ENCODE data around the gene TRAPPC10. TPM values are rescaled to one million over a fixed set of nuclear protein-coding genes. Genes with fewer than 3 reads are reported as not detected.

TRAPPC10 gene
- polyA plus RNA-seq, 3 donors from 2014 or later, result 42.0 to 74.7 (median 43.2) TPM

- DNase-seq, result no peak
- Mint-ChIP-seq H3K27ac (peak overlapping the region in 5 of 6 donors; percentile 0 to 44 (median 30)), H3K27me3 (ENCODE audit: low read depth in 3 of 3) (peaks cover 8 to 21% (median 12%) of the 10 kb centered on the region in 3 donors), H3K36me3 (peaks cover 5 to 39% (median 20%) of the 10 kb centered on the region in 3 donors), H3K4me1 (peaks cover 19 to 62% of the 10 kb centered on the region in 2 donors), H3K4me3 (no peak overlapping the region), H3K9me3 (no peaks in the 10 kb centered on the region)
Measured at GRCh38 chr21:44039828-44040227, 27.7 kb downstream of the TRAPPC10 start.

DNA sequence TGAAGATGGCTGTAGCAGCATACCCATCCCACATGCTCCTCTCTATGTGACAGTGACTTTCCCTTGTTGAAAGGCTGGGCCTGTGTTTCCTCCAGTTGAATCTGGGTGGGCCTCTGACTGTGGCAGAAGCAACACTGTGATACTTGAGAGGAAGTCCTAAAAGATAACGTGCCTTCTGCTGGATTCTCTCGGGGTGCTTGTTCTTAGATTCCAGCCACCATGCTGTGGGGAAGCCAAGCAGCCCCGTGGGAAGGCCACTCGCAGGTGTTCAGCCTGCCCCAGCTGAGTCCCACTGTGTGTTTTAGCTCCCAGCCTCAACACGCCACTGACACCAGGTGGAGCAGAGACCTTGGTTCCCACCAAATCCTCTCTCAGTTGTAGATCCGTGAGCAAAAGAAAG is 31.5 kb downstream of the TRAPPC10 start:
- H3K4me3 Mint-ChIP-seq, result no peak overlapping the region
- no peaks in the 10 kb centered on the region for H3K9me3 Mint-ChIP-seq
- peaks cover 0 to 20% (median 6%) of the 10 kb centered on the region in 3 donors for H3K27me3 Mint-ChIP-seq (ENCODE audit: low read depth in 3 of 3)
- DNase-seq, result no peak
- H3K4me1 Mint-ChIP-seq, result peaks cover 30 to 60% of the 10 kb centered on the region in 2 donors
- peaks cover 5 to 20% (median 9%) of the 10 kb centered on the region in 3 donors for H3K36me3 Mint-ChIP-seq
- H3K27ac Mint-ChIP-seq, result peak overlapping the region; percentile 57 to 88 (median 80)

GRCh38 chr21:44046734-44047133 is 34.6 kb downstream of the TRAPPC10 start:
- H3K36me3 Mint-ChIP-seq, result peaks cover 5 to 10% (median 9%) of the 10 kb centered on the region in 3 donors
- H3K27ac Mint-ChIP-seq, result peak overlapping the region in 1 of 6 donors; percentile 49
- H3K4me3 Mint-ChIP-seq, result no peak overlapping the region

DNA sequence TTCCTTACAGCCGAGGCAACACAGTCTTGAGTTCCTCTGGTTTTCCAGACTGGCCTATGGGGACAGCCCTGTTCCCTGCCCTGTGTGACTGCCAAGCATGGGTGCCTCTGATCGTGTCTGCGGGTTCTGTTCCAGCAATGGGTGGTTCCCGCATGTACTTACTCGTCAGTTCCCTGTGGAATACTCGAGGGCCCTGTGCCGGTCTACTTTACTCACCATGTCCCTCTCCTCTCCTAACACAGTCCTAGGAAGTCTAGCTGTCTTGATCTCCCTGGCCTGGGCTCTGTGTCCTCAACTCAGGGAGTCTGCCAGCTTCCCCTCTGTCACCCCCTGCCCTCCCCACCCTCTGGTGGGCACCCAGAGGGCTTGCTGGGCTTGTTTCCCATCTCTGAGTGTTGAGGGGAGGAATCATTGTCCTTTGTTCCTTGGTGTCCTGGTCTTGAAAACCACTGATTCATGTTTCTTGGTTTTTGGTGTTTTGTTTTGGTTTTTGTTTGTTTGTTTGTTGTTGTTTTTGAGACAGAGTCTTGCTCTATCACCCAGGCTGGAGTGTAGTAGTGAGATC is 36.0 kb downstream of the TRAPPC10 start:
- H3K4me3 Mint-ChIP-seq, result no peak overlapping the region
- no peak for DNase-seq

More at GRCh38 chr21:44046734-44047133, 34.6 kb downstream of the TRAPPC10 start:
- Mint-ChIP-seq H3K4me1 (peaks cover 57 to 75% of the 10 kb centered on the region in 2 donors), H3K27me3 (ENCODE audit: low read depth in 3 of 3) (peaks cover 2 to 12% (median 3%) of the 10 kb centered on the region in 3 donors), H3K9me3 (no peaks in the 10 kb centered on the region)
- DNase-seq, result no peak

GRCh38 chr21:44049182-44049581 is 37.1 kb downstream of the TRAPPC10 start:
- no peaks in the 10 kb centered on the region for H3K9me3 Mint-ChIP-seq
- peaks cover 49 to 78% of the 10 kb centered on the region in 2 donors for H3K4me1 Mint-ChIP-seq
- peaks cover 0 to 14% (median 4%) of the 10 kb centered on the region in 3 donors for H3K27me3 Mint-ChIP-seq (ENCODE audit: low read depth in 3 of 3)
- peak overlapping the region in 1 of 5 donors; percentile 33 for H3K4me3 Mint-ChIP-seq
- no peak for DNase-seq
- peak overlapping the region; percentile 71 to 91 (median 82) for H3K27ac Mint-ChIP-seq
- H3K36me3 Mint-ChIP-seq, result peaks cover 8 to 29% (median 9%) of the 10 kb centered on the region in 3 donors

More for the DNA sequence above, 36.0 kb downstream of the TRAPPC10 start:
- Mint-ChIP-seq H3K9me3 (no peaks in the 10 kb centered on the region), H3K27ac (peak overlapping the region; percentile 45 to 87 (median 77)), H3K4me1 (peaks cover 57 to 76% of the 10 kb centered on the region in 2 donors), H3K27me3 (ENCODE audit: low read depth in 3 of 3) (peaks cover 0 to 12% (median 4%) of the 10 kb centered on the region in 3 donors), H3K36me3 (peaks cover 8 to 22% (median 9%) of the 10 kb centered on the region in 3 donors)

DNA sequence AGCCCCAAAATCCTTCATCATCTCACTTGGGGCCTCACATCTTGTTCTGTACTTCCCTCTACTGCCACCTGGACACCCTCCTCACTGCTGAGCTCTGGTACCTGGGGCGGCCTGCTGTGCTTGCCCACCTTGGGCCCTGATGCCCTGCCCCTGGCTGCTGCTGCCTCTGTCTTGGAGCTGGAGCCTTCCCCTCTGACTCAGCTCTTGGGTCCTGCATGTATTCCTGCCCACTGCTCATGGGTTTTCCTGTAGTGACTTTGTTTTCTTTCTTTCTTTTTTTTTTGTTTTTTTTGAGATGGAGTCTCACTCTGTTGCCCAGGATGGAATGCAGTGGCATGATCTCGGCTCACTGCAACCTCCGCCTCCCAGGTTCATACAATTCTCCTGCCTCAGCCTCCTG is 37.5 kb downstream of the TRAPPC10 start:
- H3K9me3 Mint-ChIP-seq, result no peaks in the 10 kb centered on the region
- no peak for DNase-seq
- H3K4me1 Mint-ChIP-seq, result peaks cover 49 to 78% of the 10 kb centered on the region in 2 donors
- H3K36me3 Mint-ChIP-seq, result peaks cover 8 to 26% (median 9%) of the 10 kb centered on the region in 3 donors
- H3K4me3 Mint-ChIP-seq, result peak overlapping the region in 1 of 5 donors; percentile 33
- peak overlapping the region; percentile 71 to 91 (median 82) for H3K27ac Mint-ChIP-seq
- H3K27me3 Mint-ChIP-seq (ENCODE audit: low read depth in 3 of 3), result peaks cover 0 to 15% (median 4%) of the 10 kb centered on the region in 3 donors

GRCh38 chr21:44050276-44050675 is 38.2 kb downstream of the TRAPPC10 start:
- Mint-ChIP-seq H3K4me3 (no peak overlapping the region), H3K36me3 (peaks cover 8 to 26% (median 9%) of the 10 kb centered on the region in 3 donors), H3K4me1 (peaks cover 49 to 82% of the 10 kb centered on the region in 2 donors), H3K9me3 (no peaks in the 10 kb centered on the region), H3K27ac (peak overlapping the region; percentile 53 to 91 (median 78)), H3K27me3 (ENCODE audit: low read depth in 3 of 3) (peaks cover 0 to 15% (median 4%) of the 10 kb centered on the region in 3 donors)
- no peak for DNase-seq

DNA sequence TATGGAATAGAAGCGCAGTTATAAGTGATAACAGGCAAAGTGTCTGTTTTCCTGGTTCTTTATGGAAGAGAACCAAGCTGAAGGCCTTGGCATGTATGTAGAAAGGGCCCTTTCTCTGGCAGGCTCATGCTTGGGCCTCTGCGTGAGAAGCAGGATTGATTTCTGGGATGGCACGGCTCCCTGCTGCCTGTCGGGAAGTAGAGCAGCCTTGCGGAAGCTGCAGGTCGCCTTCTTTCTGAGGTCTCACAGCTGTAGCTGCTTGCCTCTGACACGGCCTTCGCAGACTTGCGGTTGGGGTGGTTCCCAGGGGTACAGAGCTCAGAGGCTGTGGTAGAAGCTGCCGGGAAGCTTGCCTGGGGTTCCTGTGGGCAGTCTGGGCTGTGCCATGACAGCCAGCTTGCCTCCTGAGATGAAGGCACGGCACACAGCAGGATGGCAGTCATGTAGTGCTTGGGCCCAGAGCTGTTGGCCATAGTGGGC is 39.4 kb downstream of the TRAPPC10 start:
- H3K27ac Mint-ChIP-seq, result peak overlapping the region; percentile 49 to 90 (median 76)
- no peak overlapping the region for H3K4me3 Mint-ChIP-seq
- peak; percentile 24 to 25 (median 24) for DNase-seq
- H3K36me3 Mint-ChIP-seq, result peaks cover 9 to 36% (median 14%) of the 10 kb centered on the region in 3 donors
- peaks cover 48 to 83% of the 10 kb centered on the region in 2 donors for H3K4me1 Mint-ChIP-seq
- peaks cover 0 to 17% (median 4%) of the 10 kb centered on the region in 3 donors for H3K27me3 Mint-ChIP-seq (ENCODE audit: low read depth in 3 of 3)
- no peaks in the 10 kb centered on the region for H3K9me3 Mint-ChIP-seq

GRCh38 chr21:44052071-44052829 is 40.1 kb downstream of the TRAPPC10 start:
- Mint-ChIP-seq H3K27me3 (ENCODE audit: low read depth in 3 of 3) (peaks cover 4 to 19% (median 4%) of the 10 kb centered on the region in 3 donors), H3K4me1 (peaks cover 51 to 90% of the 10 kb centered on the region in 2 donors), H3K36me3 (peaks cover 9 to 41% (median 18%) of the 10 kb centered on the region in 3 donors), H3K4me3 (no peak overlapping the region), H3K9me3 (no peaks in the 10 kb centered on the region), H3K27ac (peak overlapping the region; percentile 38 to 90 (median 76))
- DNase-seq, result no peak

- no peak for DNase-seq
- peaks cover 4 to 19% (median 4%) of the 10 kb centered on the region in 3 donors for H3K27me3 Mint-ChIP-seq (ENCODE audit: low read depth in 3 of 3)
- peaks cover 51 to 89% of the 10 kb centered on the region in 2 donors for H3K4me1 Mint-ChIP-seq
- H3K9me3 Mint-ChIP-seq, result no peaks in the 10 kb centered on the region
- peak overlapping the region; percentile 51 to 90 (median 76) for H3K27ac Mint-ChIP-seq
- H3K4me3 Mint-ChIP-seq, result no peak overlapping the region
- H3K36me3 Mint-ChIP-seq, result peaks cover 5 to 36% (median 15%) of the 10 kb centered on the region in 3 donors
Measured at GRCh38 chr21:44052830-44053226, 40.7 kb downstream of the TRAPPC10 start.

DNA sequence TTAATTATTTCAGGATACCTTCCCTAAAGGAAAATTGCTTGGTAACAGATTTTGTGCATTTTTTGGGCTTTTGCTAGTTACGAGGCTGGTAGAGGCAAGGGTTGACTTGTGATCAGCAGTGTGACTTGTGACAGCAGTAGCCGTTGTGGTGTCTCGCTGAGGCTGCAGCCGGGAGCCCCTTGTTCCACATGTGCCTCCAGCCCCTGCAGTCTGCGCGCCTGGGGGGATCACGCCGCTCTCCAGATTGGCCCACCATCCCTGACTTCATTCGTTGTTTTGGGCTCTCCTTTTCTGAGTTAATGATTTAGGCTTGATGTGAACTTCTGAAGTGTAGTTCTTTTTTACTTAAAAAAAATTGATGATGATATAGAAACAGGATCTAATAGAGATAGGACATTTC is 41.5 kb downstream of the TRAPPC10 start:
- Mint-ChIP-seq H3K27me3 (ENCODE audit: low read depth in 3 of 3) (peaks cover 4 to 18% (median 9%) of the 10 kb centered on the region in 3 donors), H3K27ac (peak overlapping the region in 4 of 6 donors; percentile 46 to 89 (median 70)), H3K4me1 (peaks cover 51 to 91% of the 10 kb centered on the region in 2 donors)

GRCh38 chr21:44054710-44055109 is 42.6 kb downstream of the TRAPPC10 start:
- Mint-ChIP-seq H3K4me1 (peaks cover 47 to 88% of the 10 kb centered on the region in 2 donors), H3K36me3 (peaks cover 16 to 38% (median 26%) of the 10 kb centered on the region in 3 donors), H3K27me3 (ENCODE audit: low read depth in 3 of 3) (peaks cover 4 to 14% (median 9%) of the 10 kb centered on the region in 3 donors), H3K4me3 (peak overlapping the region in 1 of 5 donors; percentile 36), H3K9me3 (no peaks in the 10 kb centered on the region), H3K27ac (peak overlapping the region in 5 of 6 donors; percentile 52 to 96 (median 87))
- DNase-seq, result no peak

More for the DNA sequence above, 41.5 kb downstream of the TRAPPC10 start:
- Mint-ChIP-seq H3K9me3 (no peaks in the 10 kb centered on the region), H3K4me3 (no peak overlapping the region), H3K36me3 (peaks cover 7 to 34% (median 21%) of the 10 kb centered on the region in 3 donors)
- DNase-seq, result no peak

DNA sequence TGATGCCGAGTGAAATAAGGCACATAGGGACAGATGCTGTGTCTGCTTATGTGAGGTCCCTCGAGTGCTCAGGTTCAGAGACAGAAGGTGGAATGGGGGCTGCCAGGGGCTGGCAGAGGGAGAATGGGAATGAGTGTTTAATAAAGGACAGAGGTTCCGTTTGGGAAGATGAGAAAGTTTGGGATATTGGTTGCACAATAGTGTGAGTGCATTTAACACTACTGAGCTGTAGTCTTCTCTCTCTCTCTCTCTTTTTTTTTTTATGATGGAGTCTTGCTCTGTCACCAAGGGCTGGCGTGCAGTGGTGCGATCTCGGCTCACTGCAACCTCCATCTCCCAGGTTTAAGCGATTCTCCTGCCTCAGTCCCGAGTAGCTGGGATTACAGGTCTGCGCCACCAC is 44.9 kb downstream of the TRAPPC10 start:
- Mint-ChIP-seq H3K9me3 (no peaks in the 10 kb centered on the region), H3K36me3 (peaks cover 19 to 37% (median 26%) of the 10 kb centered on the region in 3 donors)

More for the DNA sequence above, 44.9 kb downstream of the TRAPPC10 start:
- Mint-ChIP-seq H3K4me3 (no peak overlapping the region), H3K27me3 (ENCODE audit: low read depth in 3 of 3) (peaks cover 2 to 17% (median 9%) of the 10 kb centered on the region in 3 donors), H3K4me1 (peaks cover 28 to 67% of the 10 kb centered on the region in 2 donors), H3K27ac (peak overlapping the region; percentile 85 to 96 (median 91))
- DNase-seq, result no peak
